Stimulated activated CD4-positive, alpha-beta T cell treated with anti-CD3 and anti-CD28 coated beads, Interleukin-1b, Interleukin-23, amount 100 ng/mL, for 24 hours (primary cell): ENCODE measurements around the gene FAM78B.

Source experiments
- DNase-seq, 4 experiments: peaks; one replicate each; pipeline ENCODE4 v3.0.0-alpha.2; 2020; ENCODE audit warnings: low read depth in 4 of 4, low spot score in 1 of 4

The FAM78B gene

GRCh38 chr1:166166698-166167571, at the start of gene FAM78B:
Gene FAM78B (minus strand): TSS chr1:166167001. CDS start chr1:166166248, 753 bp downstream.
- peak in 3 of 4 experiments; percentile 31 to 51 (median 46) for DNase-seq

- DNase-seq = no peak
These were observed 35.7 kb upstream of the FAM78B start for GRCh38 chr1:166202546-166202945.

- no peak for DNase-seq
These were observed 33.9 kb upstream of the FAM78B start for GRCh38 chr1:166200743-166201142.

- no peak for DNase-seq
These were observed 30.8 kb upstream of the FAM78B start for GRCh38 chr1:166197597-166197996.

GRCh38 chr1:166197141-166197540, 30.3 kb upstream of the FAM78B start:
- no peak for DNase-seq

GRCh38 chr1:166193057-166193698, 26.4 kb upstream of the FAM78B start:
- no peak for DNase-seq

GRCh38 chr1:166190400-166190799, 23.6 kb upstream of the FAM78B start:
- no peak for DNase-seq

- no peak for DNase-seq
These were observed 22.3 kb upstream of the FAM78B start for GRCh38 chr1:166189126-166189525.

GRCh38 chr1:166185526-166185925, 18.7 kb upstream of the FAM78B start:
- DNase-seq = no peak

- no peak for DNase-seq
These were observed 18.1 kb upstream of the FAM78B start for GRCh38 chr1:166184897-166185296.

GRCh38 chr1:166184012-166184411, 17.2 kb upstream of the FAM78B start:
- DNase-seq = no peak

GRCh38 chr1:166182281-166182680, 15.5 kb upstream of the FAM78B start:
- no peak for DNase-seq

GRCh38 chr1:166176416-166176815, 9.6 kb upstream of the FAM78B start:
- no peak for DNase-seq

GRCh38 chr1:166175032-166175431, 8.2 kb upstream of the FAM78B start:
- DNase-seq = no peak

GRCh38 chr1:166174108-166174507, 7.3 kb upstream of the FAM78B start:
- DNase-seq = no peak

GRCh38 chr1:166172106-166172505, 5.3 kb upstream of the FAM78B start:
- no peak for DNase-seq

- no peak for DNase-seq
These were observed 3.9 kb upstream of the FAM78B start for GRCh38 chr1:166170726-166171125.

- no peak for DNase-seq
These were observed 3.3 kb upstream of the FAM78B start for GRCh38 chr1:166170075-166170474.

GRCh38 chr1:166169182-166169581, 2.4 kb upstream of the FAM78B start:
- no peak for DNase-seq

- no peak for DNase-seq
These were observed 748 bp upstream of the FAM78B start for GRCh38 chr1:166167572-166167925.

GRCh38 chr1:166166329-166166697, 488 bp downstream of the FAM78B start:
- no peak for DNase-seq

- no peak for DNase-seq
These were observed 1.0 kb downstream of the FAM78B start for GRCh38 chr1:166165661-166166328.
